Measurements from ENCODE around the gene ATP9B. TPM values are rescaled to one million over a fixed set of nuclear protein-coding genes. Genes with fewer than 3 reads are reported as not detected.
"Not testable (repeated sequence)": the region's sequence is repeated elsewhere in the genome, so short reads cannot be mapped to it uniquely, and the experiment has no call there.

Gene ATP9B
- total and polyA plus RNA-seq, 4 donors: 7.1 to 31.4 (median 15.5) TPM

- no peak for DNase-seq (ENCODE audit: low spot score)
- TF ChIP-seq GABPA (IDR thresholded peaks at IDR 0.05 in 1 of 2, conservative IDR thresholded peaks at IDR 0.05 in 1 of 2): no peak
- no peak for TF ChIP-seq NR2F2 (IDR thresholded peaks at IDR 0.05)
- no peak for TF ChIP-seq HNF4A (conservative IDR thresholded peaks at IDR 0.05)
- no peak for TF ChIP-seq ATF3 (IDR thresholded peaks at IDR 0.05)
- no peak for TF ChIP-seq YY1 (IDR thresholded peaks at IDR 0.05)
- TF ChIP-seq HNF4G (IDR thresholded peaks at IDR 0.05): no peak
- no peak for TF ChIP-seq CTCF (IDR thresholded peaks at IDR 0.05; ENCODE audit: low read depth, low read length, missing input control)
- no peak for TF ChIP-seq FOXA1 (IDR thresholded peaks at IDR 0.05)
- no peak for TF ChIP-seq EGR1 (IDR thresholded peaks at IDR 0.05; ENCODE audit: low read depth in 2 of 2)
- no peak for TF ChIP-seq MAX (IDR thresholded peaks at IDR 0.05)
- TF ChIP-seq FOXA2 (IDR thresholded peaks at IDR 0.05): no peak
- peaks cover 8 to 9% (median 8%) of the 10 kb centered on the region in 4 donors for H3K36me3 ChIP-seq (ENCODE audit: control insufficient read depth in 4 of 4, insufficient read depth in 3 of 4, low read depth in 1 of 4, low read length in 3 of 4)
- H3K9ac ChIP-seq (ENCODE audit: low read depth in 1 of 2, low read length in 2 of 2): no peak overlapping the region
- H3K4me1 ChIP-seq (ENCODE audit: control insufficient read depth in 4 of 4, insufficient read depth in 4 of 4, low read length in 3 of 4): no peaks in the 10 kb centered on the region
- 97% methylated on average over 26 of the region's 26 CpGs for WGBS
- no peaks in the 10 kb centered on the region for H3K27me3 ChIP-seq (ENCODE audit: control insufficient read depth in 4 of 4, insufficient read depth in 4 of 4, low read length in 3 of 4)
- no peak overlapping the region for H3K4me3 ChIP-seq (ENCODE audit: low read depth in 1 of 3, low read length in 3 of 3)
- no peak overlapping the region for H3K27ac ChIP-seq (ENCODE audit: low read depth in 1 of 2, low read length in 2 of 2)
- no peaks in the 10 kb centered on the region for H3K9me3 ChIP-seq (ENCODE audit: control insufficient read depth in 4 of 4, low read length in 3 of 4)
Measured at GRCh38 chr18:79327199-79327721, 258.1 kb downstream of the ATP9B start.

- not testable (repeated sequence) for DNase-seq (ENCODE audit: low spot score)
Measured at GRCh38 chr18:79327915-79328314, 258.7 kb downstream of the ATP9B start.

GRCh38 chr18:79328887-79329286 lies 259.7 kb downstream of the ATP9B start:
- WGBS: 96% methylated on average over 12 of the region's 12 CpGs
- Histone ChIP-seq H3K9ac (ENCODE audit: low read depth in 1 of 2, low read length in 2 of 2) (no peak overlapping the region), H3K36me3 (ENCODE audit: control insufficient read depth in 4 of 4, insufficient read depth in 3 of 4, low read depth in 1 of 4, low read length in 3 of 4) (peaks cover 8 to 16% (median 11%) of the 10 kb centered on the region in 4 donors), H3K9me3 (ENCODE audit: control insufficient read depth in 4 of 4, low read length in 3 of 4) (no peaks in the 10 kb centered on the region), H3K27me3 (ENCODE audit: control insufficient read depth in 4 of 4, insufficient read depth in 4 of 4, low read length in 3 of 4) (no peaks in the 10 kb centered on the region), H3K4me3 (ENCODE audit: low read depth in 1 of 3, low read length in 3 of 3) (no peak overlapping the region), H3K27ac (ENCODE audit: low read depth in 1 of 2, low read length in 2 of 2) (no peak overlapping the region), H3K4me1 (ENCODE audit: control insufficient read depth in 4 of 4, insufficient read depth in 4 of 4, low read length in 3 of 4) (no peaks in the 10 kb centered on the region)
- DNase-seq (ENCODE audit: low spot score): no peak
- TF ChIP-seq NR2F2 (IDR thresholded peaks at IDR 0.05): no peak
- no peak for TF ChIP-seq REST (IDR thresholded peaks at IDR 0.05)
- no peak for TF ChIP-seq EGR1 (IDR thresholded peaks at IDR 0.05; ENCODE audit: low read depth in 2 of 2)
- no peak for TF ChIP-seq RAD21 (IDR thresholded peaks at IDR 0.05)
- TF ChIP-seq JUND (IDR thresholded peaks at IDR 0.05): no peak
- TF ChIP-seq GABPA (IDR thresholded peaks at IDR 0.05 in 1 of 2, conservative IDR thresholded peaks at IDR 0.05 in 1 of 2): no peak
- no peak for TF ChIP-seq CTCF (IDR thresholded peaks at IDR 0.05; ENCODE audit: low read depth, low read length, missing input control)
- no peak for TF ChIP-seq MAX (IDR thresholded peaks at IDR 0.05)
- no peak for TF ChIP-seq FOXA2 (IDR thresholded peaks at IDR 0.05)
- TF ChIP-seq ATF3 (IDR thresholded peaks at IDR 0.05): no peak
- TF ChIP-seq RXRA (IDR thresholded peaks at IDR 0.05): no peak
- TF ChIP-seq YY1 (IDR thresholded peaks at IDR 0.05): no peak
- TF ChIP-seq ZBTB33 (IDR thresholded peaks at IDR 0.05): no peak

More at GRCh38 chr18:79327915-79328314, 258.7 kb downstream of the ATP9B start:
- H3K27me3 ChIP-seq (ENCODE audit: control insufficient read depth in 4 of 4, insufficient read depth in 4 of 4, low read length in 3 of 4); H3K9me3 ChIP-seq (ENCODE audit: control insufficient read depth in 4 of 4, low read length in 3 of 4); H3K27ac ChIP-seq (ENCODE audit: low read depth in 1 of 2, low read length in 2 of 2); H3K4me3 ChIP-seq (ENCODE audit: low read depth in 1 of 3, low read length in 3 of 3); H3K4me1 ChIP-seq (ENCODE audit: control insufficient read depth in 4 of 4, insufficient read depth in 4 of 4, low read length in 3 of 4); H3K9ac ChIP-seq (ENCODE audit: low read depth in 1 of 2, low read length in 2 of 2): not testable (repeated sequence)
- WGBS: 92% methylated on average over 23 of the region's 23 CpGs
- peaks cover 8 to 14% (median 8%) of the 10 kb centered on the region in 4 donors for H3K36me3 ChIP-seq (ENCODE audit: control insufficient read depth in 4 of 4, insufficient read depth in 3 of 4, low read depth in 1 of 4, low read length in 3 of 4)

All from liver (tissue), 9 donors.